Measurements from ENCODE around the gene GPALPP1.
"Not testable (repeated sequence)": the region's sequence is repeated elsewhere in the genome, so short reads cannot be mapped to it uniquely, and the experiment has no call there.

Gene GPALPP1

GRCh38 chr13:45007823-45008222 is 18.5 kb downstream of the GPALPP1 start:
- DNase-seq = no peak

DNA sequence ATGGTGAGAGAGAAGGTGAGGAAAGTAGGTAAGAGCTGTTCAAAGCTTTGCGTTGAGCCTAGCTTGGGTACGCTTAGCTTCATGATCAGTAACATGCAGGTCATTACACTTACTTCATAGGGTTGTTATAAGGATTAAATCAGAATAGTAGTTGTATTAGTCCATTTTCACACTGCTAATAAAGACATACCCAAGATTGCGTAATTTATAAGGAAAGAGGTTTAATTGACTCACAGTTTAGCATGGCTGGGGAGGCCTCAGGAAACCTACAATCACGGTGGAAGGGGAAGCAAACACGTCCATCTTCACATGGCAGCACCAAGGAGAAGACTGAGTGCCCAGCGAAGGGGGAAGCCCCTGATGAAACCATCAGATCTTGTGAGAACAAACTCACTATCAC is 21.9 kb downstream of the GPALPP1 start:
- DNase-seq = no peak

GRCh38 chr13:45015300-45015699 is 26.0 kb downstream of the GPALPP1 start:
- no peak for DNase-seq

DNA sequence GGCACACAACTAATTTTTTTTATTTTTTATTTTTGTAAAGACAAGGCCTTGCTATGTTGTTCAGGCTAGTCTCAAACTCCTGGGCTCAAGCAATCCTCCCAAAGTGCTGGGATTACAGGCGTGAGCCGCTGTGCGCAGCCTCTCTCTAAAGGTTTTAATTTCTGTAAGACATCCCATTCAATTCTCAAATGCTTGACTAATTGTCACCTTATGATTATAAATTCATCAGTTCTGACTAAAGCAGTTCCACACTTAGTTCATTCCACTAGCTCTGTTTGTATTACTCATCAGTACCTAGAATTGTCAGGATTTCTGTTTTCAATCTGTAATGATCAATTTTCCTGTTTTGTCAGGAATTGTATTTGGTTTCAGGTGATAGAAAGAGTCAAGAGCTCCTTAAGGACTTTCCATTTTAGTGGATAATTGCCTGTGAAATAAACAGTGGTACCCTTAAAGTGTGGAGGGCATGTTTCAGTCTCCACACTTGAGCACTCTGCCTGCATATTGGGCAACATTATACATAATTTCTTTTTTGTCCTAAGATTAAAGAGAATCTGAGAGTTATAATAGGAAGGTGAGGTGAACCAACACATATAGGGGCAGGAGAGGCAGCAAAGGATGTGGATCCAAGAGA is 27.6 kb downstream of the GPALPP1 start:
- DNase-seq = no peak

DNA sequence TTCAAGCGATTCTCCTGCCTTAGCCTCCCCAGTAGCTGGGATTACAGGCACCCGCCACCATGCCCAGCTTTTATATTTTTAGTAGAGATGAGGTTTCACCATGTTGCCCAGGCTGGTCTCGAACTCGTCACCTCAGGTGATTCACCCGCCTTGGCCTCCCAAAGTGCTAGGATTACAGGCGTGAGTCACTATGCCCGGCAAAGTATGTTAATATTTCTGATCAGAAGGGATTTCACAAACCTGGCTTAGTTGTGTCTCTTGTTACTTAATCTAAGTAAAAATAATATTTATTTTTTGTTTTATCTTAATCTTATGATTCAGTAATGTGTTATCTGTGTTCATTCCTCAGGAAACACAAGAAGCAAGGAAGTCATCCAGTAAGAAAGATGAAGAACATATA is 30.6 kb downstream of the GPALPP1 start:
- not testable (repeated sequence) for DNase-seq

GRCh38 chr13:45021250-45021649 is 31.9 kb downstream of the GPALPP1 start:
- DNase-seq = no peak

GRCh38 chr13:45024847-45025246 is 35.5 kb downstream of the GPALPP1 start:
- no peak for DNase-seq

- DNase-seq = no peak
These were observed 45.0 kb downstream of the GPALPP1 start for GRCh38 chr13:45034342-45034741.

DNA sequence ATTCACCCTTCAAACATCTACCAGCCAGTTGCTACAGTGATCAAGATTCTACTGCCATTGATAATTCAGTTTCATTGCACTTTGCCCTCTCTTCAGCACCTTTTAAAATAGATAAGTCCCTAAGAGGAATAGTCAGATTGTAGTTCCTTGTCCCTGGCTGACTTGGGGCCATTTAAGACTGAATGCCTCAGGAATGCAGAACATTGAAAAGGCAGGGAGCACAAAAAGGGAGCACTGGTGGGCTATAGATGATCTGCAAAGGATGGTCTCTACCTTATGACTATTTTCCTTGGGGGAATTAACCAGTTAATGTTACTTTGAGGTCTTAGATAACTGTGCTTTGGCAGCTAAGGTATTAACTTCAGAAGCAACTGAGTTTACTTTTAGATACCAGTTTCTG is 46.9 kb downstream of the GPALPP1 start:
- no peak for DNase-seq

GRCh38 chr13:45040173-45040572 is 50.8 kb downstream of the GPALPP1 start:
- no peak for DNase-seq

- no peak for DNase-seq
These were observed 51.3 kb downstream of the GPALPP1 start for GRCh38 chr13:45040622-45041021.

DNA sequence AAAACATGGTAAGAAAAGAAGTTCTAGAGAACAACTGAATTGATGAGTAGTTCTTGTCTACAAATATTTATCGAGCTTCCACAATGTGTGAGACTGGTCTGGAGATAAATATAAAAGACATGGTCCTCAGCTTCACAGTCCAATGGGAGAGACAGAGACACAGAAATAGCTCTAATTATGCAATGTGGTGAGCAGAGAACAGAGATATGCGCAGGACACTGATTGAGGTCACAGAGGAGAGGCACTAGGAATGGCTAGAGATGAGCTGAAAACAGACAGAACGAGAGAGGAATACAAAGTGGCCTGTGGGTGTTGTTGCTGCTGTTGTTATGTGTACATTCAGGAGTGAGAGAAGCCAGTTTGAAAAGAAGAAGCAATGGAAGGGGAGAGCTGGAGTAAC is 53.2 kb downstream of the GPALPP1 start:
- DNase-seq = no peak

- DNase-seq = no peak
These were observed 57.1 kb downstream of the GPALPP1 start for GRCh38 chr13:45046445-45046844.

GRCh38 chr13:45047394-45048310 is 58.3 kb downstream of the GPALPP1 start:
- peak; percentile 85 for DNase-seq

DNA sequence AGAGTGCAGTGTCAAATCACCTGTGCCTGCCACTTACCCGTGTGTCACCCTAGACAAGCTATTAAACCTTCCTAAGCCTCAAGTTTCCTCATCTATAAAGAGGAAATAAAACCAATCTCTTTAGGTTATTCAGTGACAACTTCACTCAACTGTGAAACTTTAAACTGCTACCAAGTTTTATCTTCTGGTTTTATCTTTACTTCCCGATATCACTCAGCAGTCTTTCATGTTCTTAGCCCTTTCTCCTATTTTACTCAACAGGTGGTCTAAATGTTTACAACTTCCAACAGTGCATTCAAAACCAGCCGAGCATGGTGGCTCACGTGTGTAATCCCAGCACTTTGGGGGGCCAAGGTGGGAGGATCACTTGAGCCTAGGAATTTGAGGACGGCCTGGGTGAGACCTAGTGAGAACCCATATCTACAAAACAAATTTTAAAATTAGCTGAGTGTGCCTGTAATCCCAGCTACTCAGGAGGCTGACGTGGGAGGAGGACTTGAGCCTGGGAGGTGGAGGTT is 59.6 kb downstream of the GPALPP1 start:
- peak; percentile 31 for DNase-seq

DNA sequence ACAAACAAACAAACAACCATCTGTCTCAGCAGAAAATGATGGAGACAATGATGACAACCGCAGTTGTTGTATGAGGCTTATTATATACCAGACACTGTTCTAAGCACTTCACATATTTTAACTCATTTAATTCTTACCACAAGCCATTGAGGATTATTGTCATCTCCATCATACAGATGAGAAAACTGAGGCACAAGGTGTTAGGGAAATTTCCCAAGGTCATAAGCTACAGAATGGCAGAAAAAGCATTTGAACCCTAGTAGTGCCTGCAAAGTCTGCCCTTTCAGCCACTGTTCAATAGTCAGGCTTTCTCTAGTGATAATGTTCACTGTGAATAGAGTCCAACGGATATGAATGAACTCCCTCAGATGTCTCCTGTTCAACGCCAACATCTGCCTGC is 60.1 kb downstream of the GPALPP1 start:
- DNase-seq = no peak

DNA sequence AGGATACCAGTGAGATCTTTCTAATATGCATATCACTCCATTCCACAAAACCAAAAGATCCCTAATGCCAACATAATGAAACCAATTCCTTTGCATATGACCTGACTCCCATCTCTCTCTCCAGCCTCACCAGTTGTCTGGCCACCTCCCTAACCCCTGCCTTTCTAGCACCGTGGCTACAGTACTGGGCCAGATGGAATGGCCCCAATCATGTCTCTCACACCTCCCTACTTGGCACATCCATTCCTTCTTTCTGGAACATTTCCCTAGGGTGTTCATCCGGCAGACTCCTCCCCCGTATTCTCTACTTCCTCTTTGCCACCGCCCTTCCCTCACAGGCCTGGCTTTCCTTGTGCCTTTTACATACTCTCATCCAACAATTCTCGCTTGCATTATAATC is 62.0 kb downstream of the GPALPP1 start:
- DNase-seq = no peak

DNA sequence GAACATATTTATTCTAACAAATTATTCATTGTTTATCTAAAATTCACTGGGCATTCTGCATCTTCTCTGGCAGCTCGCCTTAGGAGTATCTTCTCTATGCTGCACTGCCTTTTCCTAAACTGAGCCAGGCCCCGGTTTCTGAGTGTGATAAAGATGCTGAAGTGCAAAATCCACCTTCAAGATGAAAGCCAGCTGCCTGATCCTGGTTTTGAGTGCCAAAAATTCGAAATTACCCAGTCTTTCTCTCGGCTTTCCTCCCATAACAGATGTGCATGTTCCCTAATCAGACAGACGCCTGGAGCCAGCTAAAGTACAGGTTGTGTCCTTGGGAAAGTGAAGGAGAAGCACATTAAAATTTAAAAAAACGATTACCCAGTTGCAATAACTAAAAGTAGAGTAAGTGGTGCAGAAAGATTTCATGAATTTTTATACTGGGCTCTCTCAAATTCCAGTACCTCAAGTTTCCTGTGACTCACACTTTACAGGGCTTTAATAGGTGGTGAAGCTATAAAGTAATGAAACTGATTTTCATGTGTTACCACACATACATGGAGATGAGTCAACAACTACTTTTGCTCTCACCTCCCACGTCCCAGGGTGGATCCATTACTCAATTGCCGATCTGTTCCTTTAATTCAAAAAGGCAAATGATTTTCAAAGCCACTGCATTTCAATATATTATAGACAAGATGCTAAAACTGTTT is 66.0 kb downstream of the GPALPP1 start:
- peak; percentile 80 for DNase-seq

GRCh38 chr13:45055902-45056648 is 66.7 kb downstream of the GPALPP1 start:
- peak; percentile 49 for DNase-seq

DNA sequence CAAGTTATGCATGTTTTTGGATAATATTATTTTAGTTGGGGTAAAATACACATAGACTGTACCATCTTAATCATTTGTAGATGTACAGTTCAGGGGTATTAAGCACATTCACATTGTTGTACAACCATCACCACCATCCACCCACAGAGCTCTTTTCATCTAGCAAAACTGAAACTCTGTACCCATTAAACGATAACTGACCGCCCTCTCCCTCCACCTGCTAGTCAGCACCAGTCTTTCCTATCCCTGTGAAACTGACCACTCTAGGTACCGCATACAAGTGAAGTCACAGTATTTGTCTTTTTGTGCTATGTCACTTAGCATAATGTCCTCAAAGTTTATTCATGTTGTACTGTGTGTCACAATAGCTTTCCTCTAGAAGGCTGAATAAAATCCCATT is 70.7 kb downstream of the GPALPP1 start:
- DNase-seq = no peak

DNA sequence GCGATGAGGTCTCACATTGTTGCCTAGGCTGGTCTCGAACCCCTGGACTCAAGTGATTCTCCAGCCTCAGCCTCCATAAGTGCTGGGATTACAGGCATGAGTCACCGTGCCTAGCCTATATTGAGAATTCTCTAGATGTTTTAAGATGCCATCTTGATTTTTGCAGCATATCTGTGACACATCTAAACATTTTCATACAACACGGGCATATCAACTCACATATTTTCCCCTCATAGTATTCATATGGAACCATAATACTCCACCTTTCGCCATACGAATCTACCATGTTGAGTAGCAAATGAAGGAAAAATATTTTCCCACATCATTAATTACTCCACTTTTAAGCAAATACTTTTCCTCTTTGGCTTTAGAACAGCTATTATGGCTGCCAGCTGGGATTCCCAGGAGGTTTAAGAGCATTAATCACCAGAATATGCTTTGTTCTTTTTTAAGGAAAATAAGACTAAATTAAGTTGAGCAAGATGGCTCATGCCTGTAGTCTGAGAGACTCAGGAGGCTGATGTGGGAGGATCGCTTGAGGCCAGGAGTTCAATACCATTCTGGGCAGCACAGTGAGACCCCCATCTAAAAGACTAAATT is 74.0 kb downstream of the GPALPP1 start:
- no peak for DNase-seq

DNA sequence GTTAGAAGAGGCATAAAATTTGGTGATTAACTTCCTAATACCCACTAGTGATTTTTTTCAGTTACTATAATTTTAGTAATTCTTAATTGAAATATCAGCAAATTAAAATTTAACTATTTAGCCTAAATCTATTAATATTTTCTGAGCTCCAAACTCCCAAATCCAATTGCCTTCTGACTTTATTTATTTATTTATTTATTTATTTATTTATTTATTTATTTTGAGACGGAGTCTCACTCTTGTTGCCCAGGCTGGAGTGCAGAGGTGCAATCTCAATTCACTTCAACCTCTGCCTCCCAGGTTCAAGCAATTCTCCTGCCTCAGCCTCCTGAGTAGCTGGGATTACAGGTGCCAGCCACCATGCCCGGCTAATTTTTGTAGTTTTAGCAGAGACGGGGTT is 74.6 kb downstream of the GPALPP1 start:
- not testable (repeated sequence) for DNase-seq
